Ovary (tissue), 9 donors: ENCODE results near the gene CLCN2. TPM values are rescaled to one million over a fixed set of nuclear protein-coding genes. Genes with fewer than 3 reads are reported as not detected.

Experiments used
- DNase-seq, 5 donors: peaks; one replicate each; pipeline ENCODE4 v3.0.0-alpha.2; 2019 to 2020
- H3K27ac ChIP-seq, 2 donors: fragments of 200-600 bp; one replicate each; pipeline versions ENCODE4 v1.5.1 to v1.8.0; 2019 to 2022
- H3K27me3 ChIP-seq: fragments of 200-600 bp; one replicate; pipeline ENCODE4 v1.8.0; 2022
- H3K36me3 ChIP-seq: fragments of 200-600 bp; sonication (generic); one replicate; pipeline ENCODE4 v1.5.1; 2019
- H3K4me1 ChIP-seq: one replicate; pipeline ENCODE4 v1.8.1; 2013; ENCODE audit warnings: mild to moderate bottlenecking, moderate library complexity; ENCODE audit not compliant: insufficient read depth
- H3K4me3 ChIP-seq: fragments of 200-600 bp; sonication (generic); one replicate; pipeline ENCODE4 v1.5.1; 2017
- H3K9me3 ChIP-seq, 2 donors: fragments of 200-600 bp in 1 of 2; sonication (generic) in 1 of 2; one replicate each; pipeline versions ENCODE4 v1.5.1 to v1.8.1; 2013 to 2019; ENCODE audit warnings: mild to moderate bottlenecking in 1 of 2, moderate library complexity in 1 of 2
- CTCF ChIP-seq, 3 donors: fragments of 450-650 bp in 2 of 3; fragments of 200-600 bp in 1 of 3; IDR thresholded peaks; one replicate each; pipeline versions ENCODE4 v1.5.1 to v1.8.0; 2016 to 2022; ENCODE audit warnings: antibody characterized with exemption in 3 of 3, mild to moderate bottlenecking in 1 of 3
- EP300 ChIP-seq: sonication (generic); formaldehyde crosslinking; IDR thresholded peaks from one replicate; pipeline ENCODE4 v1.6.1; 2017; ENCODE audit warnings: antibody characterized with exemption
- POLR2A ChIP-seq: fragments of 450-650 bp; IDR thresholded peaks from one replicate; pipeline ENCODE4 v1.6.1; 2017; ENCODE audit warnings: antibody characterized with exemption, mild to moderate bottlenecking, moderate library complexity
- WGBS, 3 donors: extraction: QIAGEN DNeasy Blood & Tissue Kit in 1 of 3; methylation state at CpG; one replicate each; pipeline versions ENCODE4 v1.1.5 to v1.1.7; 2013 to 2017; 5-methylcytosine and 5-hydroxymethylcytosine counted together
- intact Hi-C, 4 donors: fragments of 100-400 bp; cut with DNase I; formaldehyde crosslinking; loops; one replicate each; pipeline versions ENCODE4 v1.11.0 to v1.15.1; 2022 to 2023
- polyA plus RNA-seq, 2 donors: library from polyadenylated mRNA; stranded (reverse); fragments of 200-250 nt in 1 of 2; fragments of 350-450 nt in 1 of 2; fragmentation: Illumina TruSeq in 1 of 2; extraction: RNeasy Lipid Tissue Mini Kit (QIAGEN cat#74804) in 1 of 2; gene quantifications; one replicate each; pipeline ENCODE4 v1.2.3, GENCODE V29; 2013 to 2014
- total RNA-seq, 7 donors: library from RNA; depleted of rRNA in 2 of 7; stranded (reverse); fragments of >200 nt in 2 of 7; fragmentation: NEBNext Ultra II Directional in 3 of 7; extraction: Animal tissue kit (Norgen Biotek cat#: 25700) in 3 of 7; gene quantifications; one replicate each; pipeline versions ENCODE4 v1.1.0 to v1.2.4, GENCODE V29; 2016 to 2023
- donor health status: DM: no; HTN: no; CAD: no; lungs with moderate emphysema.
- donor health status: DM: no; HTN: no; CAD: no.
- donor health status: Bipolar disorder and iron deficiency.
- donor health status: DM: yes; HTN: yes; CAD: no.
- donor health status: DM: no; HTN: no; CAD: no.
- donor health status: DM: yes; HTN: yes; CAD: no.

Gene CLCN2
- total and polyA plus RNA-seq, 9 donors = 3.5 to 18.0 (median 11.7) TPM

GRCh38 chr3:184347321-184348056 lies 13.9 kb downstream of the CLCN2 start:
- intact Hi-C loops = loop anchor here in 1 of 4 donors (2.0 kb wide), 1 partner anchor 33 kb away; the partner anchor contains the start of gene CHRD
- no peak overlapping the region for H3K4me3 ChIP-seq
- H3K4me1 ChIP-seq = peaks cover 12% of the 10 kb centered on the region
- 53 to 59% (median 56%) methylated on average over 12 of the region's 12 CpGs for WGBS, 3 donors
- H3K36me3 ChIP-seq = no peaks in the 10 kb centered on the region
- TF ChIP-seq EP300 (no peak), CTCF (IDR thresholded peaks at IDR 0.05) (no peak), POLR2A (no peak)
- no peaks in the 10 kb centered on the region for H3K27me3 ChIP-seq
- no peaks in the 10 kb centered on the region for H3K9me3 ChIP-seq
- peak overlapping the region in 1 of 2 donors; percentile 43 for H3K27ac ChIP-seq
- DNase-seq = no peak

GRCh38 chr3:184346480-184347190 lies 14.8 kb downstream of the CLCN2 start:
- no peaks in the 10 kb centered on the region for H3K27me3 ChIP-seq
- peaks cover 8% of the 10 kb centered on the region for H3K4me1 ChIP-seq
- no peak for DNase-seq
- 90 to 91% (median 91%) methylated on average over 20 of the region's 20 CpGs for WGBS, 3 donors
- H3K36me3 ChIP-seq = no peaks in the 10 kb centered on the region
- H3K27ac ChIP-seq = no peak overlapping the region
- intact Hi-C loops = no loop called here
- H3K9me3 ChIP-seq = no peaks in the 10 kb centered on the region
- TF ChIP-seq EP300 (no peak), CTCF (IDR thresholded peaks at IDR 0.05) (no peak), POLR2A (no peak)
- no peak overlapping the region for H3K4me3 ChIP-seq

GRCh38 chr3:184345317-184346144 lies 15.9 kb downstream of the CLCN2 start:
- no peaks in the 10 kb centered on the region for H3K27me3 ChIP-seq
- peaks cover 6% of the 10 kb centered on the region for H3K4me1 ChIP-seq
- no peak overlapping the region for H3K4me3 ChIP-seq
- intact Hi-C loops = no loop called here
- no peaks in the 10 kb centered on the region for H3K36me3 ChIP-seq
- no peaks in the 10 kb centered on the region for H3K9me3 ChIP-seq
- H3K27ac ChIP-seq = no peak overlapping the region
- TF ChIP-seq CTCF (IDR thresholded peaks at IDR 0.05) = no peak
- TF ChIP-seq POLR2A = no peak
- no peak for TF ChIP-seq EP300
- WGBS, 3 donors = 47 to 56% (median 50%) methylated on average over 14 of the region's 14 CpGs
- peak in 1 of 5 donors; percentile 46 for DNase-seq

- DNase-seq = no peak
- Histone ChIP-seq H3K36me3 (no peaks in the 10 kb centered on the region), H3K27ac (no peak overlapping the region), H3K27me3 (no peaks in the 10 kb centered on the region), H3K4me1 (peaks cover 6% of the 10 kb centered on the region), H3K9me3 (no peaks in the 10 kb centered on the region), H3K4me3 (no peak overlapping the region)
- 72 to 76% (median 76%) methylated on average over 20 to 24 of the region's 24 CpGs for WGBS, 3 donors
- intact Hi-C loops = no loop called here
- TF ChIP-seq POLR2A (no peak), CTCF (IDR thresholded peaks at IDR 0.05) (no peak), EP300 (no peak)
These were observed 16.7 kb downstream of the CLCN2 start for GRCh38 chr3:184344579-184345316.
